IMR-90 (cell line): ENCODE measurements around the gene MZB1. TPM values are rescaled to one million over a fixed set of nuclear protein-coding genes. Genes with fewer than 3 reads are reported as not detected.

Experiments
- ATAC-seq: fragments of 200-7000 bp; cut with Tn5 transposase; 2 replicates; pipeline ENCODE4 v1.9.1; 2020; ENCODE audit warnings: low read depth, mild to moderate bottlenecking, moderate library complexity
- BruUV-seq: library from RNA; stranded (reverse); fragments of 400-500 nt; replicated peaks from 2 replicates; lab custom pipeline; 2021; lab: Mats Ljungman, UMichigan
- CTCF ChIA-PET: fragments of 300-600 bp; formaldehyde crosslinking; extraction: SDS; loops from one replicate; lab custom pipeline; 2021; ENCODE audit warnings: antibody characterized with exemption; lab: Yijun Ruan, JAX
- POLR2A ChIA-PET: fragments of 300-600 bp; sonication (Branson Sonifier 250); formaldehyde crosslinking; loops from one replicate; lab custom pipeline; 2022; ENCODE audit warnings: antibody characterized with exemption; ENCODE audit not compliant: unreplicated experiment; lab: Charles Lee
- DNase-seq: peaks from one replicate; pipeline ENCODE4 v3.0.0; 2013
- H2AFZ ChIP-seq: replicated peaks from 2 replicates; pipeline ENCODE3; 2013; ENCODE audit warnings: low read length, mild to moderate bottlenecking; ENCODE audit not compliant: poor library complexity
- H2AK5ac ChIP-seq: 2 replicates; pipeline ENCODE4 v1.6.1; 2013; ENCODE audit warnings: low read depth, low read length, inconsistent platforms
- H2AK9ac ChIP-seq: replicated peaks from 2 replicates; pipeline ENCODE3; 2013; ENCODE audit warnings: mild to moderate bottlenecking, low read depth, low read length, moderate library complexity; ENCODE audit not compliant: poor library complexity
- H2BK120ac ChIP-seq: 2 replicates; pipeline ENCODE4 v1.6.1; 2013; ENCODE audit warnings: low read depth, low read length, inconsistent platforms
- H2BK15ac ChIP-seq: 3 replicates; pipeline ENCODE4 v1.6.1; 2013; ENCODE audit warnings: low read depth, low read length, inconsistent platforms
- H2BK20ac ChIP-seq: 2 replicates; pipeline ENCODE4 v1.6.1; 2013; ENCODE audit warnings: low read depth, mild to moderate bottlenecking, inconsistent platforms, low read length, moderate library complexity
- H2BK5ac ChIP-seq: 2 replicates; pipeline ENCODE4 v1.6.1; 2013; ENCODE audit warnings: mild to moderate bottlenecking, low read depth, low read length, inconsistent platforms; ENCODE audit not compliant: poor library complexity, severe bottlenecking
- H3K14ac ChIP-seq: replicated peaks from 2 replicates; pipeline ENCODE4 v1.6.1; 2013; ENCODE audit warnings: low read depth, low read length, inconsistent platforms
- H3K18ac ChIP-seq: 2 replicates; pipeline ENCODE4 v1.6.1; 2013; ENCODE audit warnings: low read depth, low read length, control low read depth
- H3K23ac ChIP-seq: 2 replicates; pipeline ENCODE4 v1.6.1; 2013; ENCODE audit warnings: low read depth, low read length, inconsistent platforms
- H3K27ac ChIP-seq: 2 replicates; pipeline ENCODE4 v1.5.1; 2013; ENCODE audit warnings: mild to moderate bottlenecking, control low read depth, low read length; ENCODE audit not compliant: insufficient read depth
- H3K27me3 ChIP-seq: 2 replicates; pipeline ENCODE4 v1.6.1; 2013; ENCODE audit warnings: low read length; ENCODE audit not compliant: control insufficient read depth, insufficient read depth
- H3K36me3 ChIP-seq: 2 replicates; pipeline ENCODE4 v1.6.1; 2013; ENCODE audit warnings: low read length, mixed read lengths; ENCODE audit not compliant: control insufficient read depth, insufficient read depth
- H3K4ac ChIP-seq: 2 replicates; pipeline ENCODE4 v1.6.1; 2013; ENCODE audit warnings: low read depth, low read length, inconsistent platforms
- H3K4me1 ChIP-seq: 2 replicates; pipeline ENCODE4 v1.6.1; 2013; ENCODE audit warnings: low read length, mixed read lengths; ENCODE audit not compliant: control insufficient read depth, insufficient read depth
- H3K4me2 ChIP-seq: 2 replicates; pipeline ENCODE4 v1.6.1; 2013; ENCODE audit warnings: low read depth, mild to moderate bottlenecking, control low read depth, low read length, moderate library complexity
- H3K4me3 ChIP-seq: 2 replicates; pipeline ENCODE4 v1.5.1; 2013; ENCODE audit warnings: low read depth, mild to moderate bottlenecking, control low read depth, low read length, moderate library complexity; ENCODE audit not compliant: insufficient read depth
- H3K56ac ChIP-seq: 2 replicates; pipeline ENCODE4 v1.6.1; 2013; ENCODE audit warnings: low read length, inconsistent platforms; ENCODE audit not compliant: insufficient read depth; ENCODE audit errors: extremely low read depth
- H3K79me1 ChIP-seq, 2 experiments: 2 replicates each; pipeline ENCODE4 v1.6.1; 2013; ENCODE audit warnings: low read length in 2 of 2, inconsistent platforms in 1 of 2, low read depth in 1 of 2
- H3K9ac ChIP-seq: 2 replicates; pipeline ENCODE4 v1.6.1; 2013; ENCODE audit warnings: low read depth, low read length, control low read depth
- H3K9me1 ChIP-seq: 2 replicates; pipeline ENCODE4 v1.6.1; 2013; ENCODE audit warnings: low read length, inconsistent platforms; ENCODE audit not compliant: insufficient read depth
- H3K9me3 ChIP-seq: 2 replicates; pipeline ENCODE4 v1.6.1; 2013; ENCODE audit warnings: low read length; ENCODE audit not compliant: control insufficient read depth, insufficient read depth
- H4K20me1 ChIP-seq: 2 replicates; pipeline ENCODE4 v1.6.1; 2013; ENCODE audit warnings: low read length, inconsistent platforms; ENCODE audit not compliant: insufficient read depth
- H4K5ac ChIP-seq: 2 replicates; pipeline ENCODE4 v1.6.1; 2013; ENCODE audit warnings: mild to moderate bottlenecking, low read depth, low read length, control low read depth
- H4K8ac ChIP-seq, 2 experiments: 2 replicates each; pipeline ENCODE4 v1.6.1; 2013; ENCODE audit warnings: low read depth in 2 of 2, low read length in 2 of 2, control low read depth in 1 of 2, inconsistent platforms in 1 of 2
- H4K91ac ChIP-seq: 2 replicates; pipeline ENCODE4 v1.6.1; 2013; ENCODE audit warnings: low read depth, low read length, inconsistent platforms; ENCODE audit not compliant: insufficient read depth
- MAZ ChIP-seq: IDR thresholded peaks from 2 replicates; pipeline ENCODE4 v1.6.1; 2012; ENCODE audit warnings: low read depth, mild to moderate bottlenecking, low read length, improper control_type of control experiment, moderate library complexity, borderline replicate concordance
- WGBS, 2 experiments: methylation state at CpG; one replicate each; pipeline versions ENCODE4 v1.1.5 to v1.1.7; 2013; ENCODE audit warnings: missing lambda C conversion rate in 2 of 2; ENCODE audit not compliant: insufficient read length in 1 of 2; ENCODE audit errors: extremely low coverage in 2 of 2; 5-methylcytosine and 5-hydroxymethylcytosine counted together
- dilution Hi-C: fragments of 300-500 bp; cut with HindIII; formaldehyde crosslinking; loops from one replicate; pipeline ENCODE4 v1.14.3; 2018; ENCODE audit warnings: low sequenced_read_pairs; ENCODE audit not compliant: unreplicated experiment
- in situ Hi-C: fragments of 300-500 bp; cut with MboI; formaldehyde crosslinking; loops from 3 replicates; pipeline ENCODE4 v1.14.3; 2019; ENCODE audit warnings: low sequenced_read_pairs, inconsistent platforms, mixed read lengths
- intact Hi-C: fragments of 100-400 bp; cut with micrococcal nuclease; formaldehyde crosslinking; loops from 2 replicates; pipeline ENCODE4 v1.10.0; 2022
- polyA plus RNA-seq, 3 experiments: library from polyadenylated mRNA; depleted of rRNA; stranded (reverse); fragments of >200 nt; gene quantifications; 2 replicates each; pipeline ENCODE4 v1.2.3, GENCODE V29; 2012; ENCODE audit warnings: low replicate concordance in 1 of 3
- total RNA-seq: library from RNA; depleted of rRNA; stranded (reverse); fragments of >200 nt; gene quantifications from 2 replicates; pipeline ENCODE4 v1.2.3, GENCODE V29; 2012

Gene MZB1
- total and polyA plus RNA-seq, 2 of the 4 experiments (the other 2 are of a cell fraction), result not detected

- intact Hi-C loops, result loop anchor here (5.0 kb wide), 1 partner anchor 127 kb away; the partner anchor contains the start of gene UBE2D2
Measured at GRCh38 chr5:139435676-139436075, 46.0 kb upstream of the MZB1 start.

More at GRCh38 chr5:139435676-139436075, 46.0 kb upstream of the MZB1 start:
- Histone ChIP-seq H3K23ac (no peak overlapping the region), H4K91ac (no peak overlapping the region), H3K27me3 (no peaks in the 10 kb centered on the region), H3K9ac (no peak overlapping the region), H3K27ac (no peak overlapping the region), H4K5ac (no peak overlapping the region), H3K56ac (no peak overlapping the region), H3K14ac (no peak overlapping the region), H2AFZ (no peak overlapping the region), H2BK120ac (no peak overlapping the region), H3K4me1 (peaks cover 6% of the 10 kb centered on the region), H2BK20ac (no peak overlapping the region), H3K18ac (no peak overlapping the region), H3K4ac (no peak overlapping the region), H3K4me2 (no peak overlapping the region), H3K79me1 (peaks cover 12 to 19% of the 10 kb centered on the region in 2 experiments; a peak in 3 of 4 replicates), H2BK5ac (no peak overlapping the region), H2AK5ac (no peak overlapping the region), H3K36me3 (peaks cover 7% of the 10 kb centered on the region; the same call in 1 of the 2 replicates), H4K20me1 (no peaks in the 10 kb centered on the region), H3K4me3 (no peak overlapping the region), H2AK9ac (no peak overlapping the region), H4K8ac (no peak overlapping the region), H3K9me1 (peaks cover 10% of the 10 kb centered on the region; the same call in 1 of the 2 replicates), H3K9me3 (no peaks in the 10 kb centered on the region), H2BK15ac (no peak overlapping the region)
- in situ Hi-C loops, result no loop called here
- dilution Hi-C loops, result no loop called here
- TF ChIP-seq MAZ, result no peak
- ChIA-PET CTCF (no interaction called here), POLR2A (no interaction called here)
- no peak for ATAC-seq
- WGBS, 2 experiments, result no CpG with 5 or more reads among the region's 3 CpGs
- no peak for DNase-seq
- BruUV-seq, result no TSS peak
